ENCODE data around the gene AFAP1.
"Not testable (repeated sequence)": the region's sequence is repeated elsewhere in the genome, so short reads cannot be mapped to it uniquely, and the experiment has no call there.

Gene AFAP1

DNA sequence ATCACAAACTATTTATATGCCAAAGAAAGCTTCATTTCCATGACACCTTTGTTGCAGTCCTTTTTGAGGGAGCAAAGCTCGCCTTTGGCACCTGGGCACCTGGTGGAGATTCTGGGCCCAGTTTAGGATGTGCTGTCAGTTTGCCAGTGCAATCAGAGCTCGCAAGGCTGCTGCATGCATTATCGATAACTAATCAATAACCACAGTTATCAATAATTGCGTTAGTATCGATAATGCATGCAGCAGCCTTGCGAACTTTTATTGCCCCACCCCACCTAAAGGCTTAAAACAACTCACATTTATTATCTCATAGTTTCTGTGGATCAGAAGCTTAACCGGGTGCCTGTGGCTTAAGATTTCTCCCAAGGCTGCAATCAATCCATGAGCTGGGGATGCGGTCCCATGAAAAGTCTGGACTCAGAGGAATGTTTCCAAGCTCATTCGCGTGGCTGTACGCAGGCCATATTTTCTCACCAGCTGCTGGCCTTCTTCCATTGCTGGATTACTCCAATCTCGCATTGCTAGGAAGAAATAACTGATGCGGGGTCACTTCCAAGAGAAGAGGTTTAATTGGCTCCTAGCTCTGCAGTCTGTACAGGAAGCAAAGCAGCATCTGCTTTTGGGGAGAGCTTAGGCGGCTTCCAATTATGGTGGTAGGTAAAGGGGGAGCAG lies 6.2 kb upstream of the AFAP1 start:
- no peak for DNase-seq

DNA sequence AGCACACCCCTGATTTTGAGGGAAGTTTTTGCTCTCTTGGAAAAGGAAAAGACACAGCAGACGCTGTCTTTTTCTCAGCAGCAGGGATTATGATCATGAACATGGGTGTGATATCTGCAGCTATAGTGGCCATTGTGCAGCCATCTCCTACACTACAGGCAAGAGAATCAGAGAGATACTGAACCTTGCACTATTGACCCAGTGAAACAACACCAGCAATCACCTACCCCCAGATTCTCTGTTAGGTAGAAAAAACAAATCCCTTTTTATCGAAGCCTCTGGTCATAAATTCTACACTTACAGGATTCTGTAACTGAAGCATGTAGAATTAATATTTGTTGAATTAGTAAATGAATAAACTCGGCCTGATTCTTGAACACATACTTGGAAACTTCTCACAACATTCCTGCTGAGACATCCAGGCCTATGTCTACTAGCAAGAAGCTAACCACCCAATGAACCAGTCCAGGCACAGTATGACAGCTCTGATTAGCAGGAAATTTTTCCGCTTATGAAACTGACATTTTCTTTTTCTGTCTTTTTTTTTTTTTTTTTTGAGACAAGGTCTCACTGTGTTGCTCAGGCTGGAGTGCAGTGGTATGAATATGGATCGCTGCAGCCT lies 5.0 kb upstream of the AFAP1 start:
- no peak for DNase-seq

DNA sequence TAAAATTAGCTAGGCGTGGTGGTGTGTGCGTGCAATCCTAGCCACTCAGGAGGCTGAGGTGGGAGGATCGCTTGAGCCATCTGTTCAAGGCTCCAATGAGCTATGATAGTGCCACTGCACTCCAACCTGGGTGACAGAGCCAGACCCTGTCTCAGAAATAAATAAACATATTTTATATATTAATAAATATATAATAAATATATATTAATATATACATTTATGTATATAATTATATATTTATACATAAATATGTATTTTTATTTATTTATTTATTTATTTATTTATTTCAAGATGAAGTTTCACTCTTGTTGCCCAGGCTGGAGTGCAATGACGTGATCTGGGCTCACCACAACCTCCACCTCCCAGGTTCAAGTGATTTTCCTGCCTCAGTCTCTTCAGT lies 4.0 kb upstream of the AFAP1 start:
- not testable (repeated sequence) for DNase-seq

DNA sequence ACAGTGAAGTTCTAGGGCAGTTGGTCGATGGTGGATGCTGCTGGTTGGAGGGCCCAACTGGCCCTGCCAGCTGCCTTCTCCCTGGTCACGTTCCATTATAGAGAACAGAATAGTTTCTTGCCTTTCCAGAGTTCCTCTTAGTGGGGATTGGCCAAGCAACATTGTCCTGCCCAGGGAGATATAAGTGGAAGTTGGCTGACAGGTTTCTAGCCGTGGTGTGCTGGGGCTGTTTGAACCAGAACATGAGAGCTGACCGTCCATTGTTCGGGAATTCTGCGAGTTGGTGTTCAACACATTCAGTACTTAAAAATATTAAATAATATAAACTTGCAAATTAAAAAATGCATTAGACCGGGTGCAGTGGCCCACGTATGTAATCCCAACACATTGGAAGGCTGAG lies 3.5 kb upstream of the AFAP1 start:
- DNase-seq = no peak

DNA sequence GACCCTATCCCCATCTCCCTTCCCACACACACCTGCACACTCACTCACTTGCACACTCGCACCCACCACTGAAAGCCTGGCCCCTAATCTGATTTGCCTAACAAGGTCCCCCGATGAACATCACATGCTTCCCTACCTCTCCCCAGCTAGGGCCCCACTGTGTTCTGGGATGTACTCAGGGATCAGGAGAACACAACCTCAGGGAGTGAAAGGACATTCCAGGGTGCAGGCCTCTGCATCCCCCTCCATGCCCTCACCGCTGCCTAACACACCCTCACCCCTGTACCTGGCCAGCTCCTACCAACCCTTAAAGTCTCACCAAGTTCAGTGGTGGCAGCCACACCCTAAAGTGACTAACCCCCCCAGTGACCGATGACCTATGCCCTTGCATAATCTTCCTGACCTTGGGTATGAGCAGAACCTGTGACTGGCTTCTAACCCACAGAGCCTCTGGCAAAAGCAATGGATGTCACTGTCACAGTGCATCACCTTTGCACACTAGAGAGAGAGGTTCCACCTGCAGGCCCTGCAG lies 2.4 kb upstream of the AFAP1 start:
- no peak for DNase-seq

DNA sequence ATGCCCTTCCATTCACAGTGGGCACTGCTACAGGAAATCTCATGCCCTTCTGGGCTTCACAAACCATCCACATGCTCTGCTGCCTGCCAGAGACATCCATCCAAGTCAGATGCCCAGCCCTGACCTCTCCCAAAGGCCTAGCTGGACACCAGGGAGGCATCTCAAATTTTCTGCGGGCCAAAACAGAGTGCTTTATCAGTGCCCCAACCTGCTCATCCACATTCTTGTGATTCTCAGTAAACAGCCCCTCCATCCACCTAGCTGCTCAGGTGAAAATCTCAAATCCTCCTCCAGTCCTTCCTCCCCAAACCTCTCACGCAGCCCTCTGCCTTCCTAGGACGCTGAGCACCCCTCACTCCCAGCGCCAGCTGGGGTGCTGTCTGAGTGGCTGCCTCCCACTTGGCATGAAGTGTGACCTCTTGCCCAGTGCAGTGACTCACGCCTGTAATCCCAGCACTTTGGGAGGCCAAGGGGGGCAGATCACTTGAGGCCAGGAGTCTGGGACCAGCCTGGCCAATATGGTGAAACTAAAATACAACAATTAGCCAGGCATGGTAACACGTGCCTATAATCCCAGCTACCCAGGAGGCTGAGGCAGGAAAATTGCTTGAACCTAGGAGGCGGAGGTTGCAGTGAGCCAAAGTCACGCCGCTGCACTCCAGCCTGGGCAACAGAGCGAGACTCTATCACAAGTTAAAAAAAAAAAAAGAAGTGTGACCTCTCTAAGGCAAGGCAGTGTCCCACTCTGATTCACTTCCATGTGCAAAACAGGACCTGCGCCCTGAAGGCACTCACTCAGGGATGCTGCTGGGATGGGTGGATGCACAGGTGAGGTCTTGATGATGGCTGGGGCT lies 1.7 kb upstream of the AFAP1 start:
- DNase-seq = no peak

DNA sequence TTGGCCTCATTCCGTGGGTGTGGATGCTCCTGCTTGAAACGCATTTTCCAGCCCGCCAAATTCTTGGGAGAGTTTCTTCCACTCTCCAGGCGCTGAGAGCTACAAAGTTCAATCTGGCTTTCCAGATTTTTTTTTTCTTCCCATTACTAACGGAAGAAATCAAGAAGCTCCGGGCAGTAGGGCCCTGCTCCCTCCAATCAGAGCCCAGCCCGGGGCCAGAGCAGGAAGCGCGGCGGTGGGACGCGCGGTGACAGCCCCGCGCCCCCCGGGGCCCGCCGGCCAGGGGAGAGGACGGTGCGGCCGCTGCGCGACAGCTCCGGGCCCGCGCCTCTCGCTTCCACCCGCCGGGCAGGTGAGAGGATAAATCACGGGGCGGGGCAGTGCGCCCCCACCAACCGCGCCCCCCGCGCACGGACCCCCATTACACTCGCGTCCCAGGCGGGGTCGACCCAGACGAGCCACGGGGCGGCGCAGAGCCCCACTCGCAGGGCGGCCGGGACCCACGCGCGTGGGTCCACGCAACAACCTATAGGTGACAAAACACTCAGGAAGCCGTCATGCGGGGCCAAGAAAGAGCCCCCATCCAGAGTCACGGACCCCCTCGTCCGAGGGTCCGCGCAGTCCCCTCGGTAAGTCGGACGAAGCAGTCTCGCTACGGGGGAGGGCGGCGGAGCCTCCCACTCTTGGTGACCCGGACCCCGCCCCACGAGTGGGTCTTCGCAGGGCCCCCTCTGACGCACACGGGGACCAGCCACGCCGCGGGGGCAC lies 868 bp downstream of the AFAP1 start:
- no peak for DNase-seq

DNA sequence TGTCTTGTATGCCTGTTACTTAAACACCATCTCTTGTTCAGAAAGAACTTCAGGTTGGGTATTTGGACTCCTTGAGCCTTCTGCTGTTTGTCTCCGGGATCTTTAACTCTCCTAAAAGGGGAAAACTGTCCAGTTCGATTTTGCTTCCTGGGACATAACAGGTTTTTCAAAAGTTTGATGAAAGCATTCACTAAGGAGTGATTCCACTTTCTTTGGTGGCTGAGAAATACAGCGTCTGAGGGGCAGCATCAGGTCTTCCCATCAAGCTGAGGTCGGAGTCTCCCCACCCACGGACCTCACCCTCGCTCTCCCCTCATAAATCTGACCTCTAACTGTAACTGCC lies 1.4 kb downstream of the AFAP1 start:
- DNase-seq = no peak

DNA sequence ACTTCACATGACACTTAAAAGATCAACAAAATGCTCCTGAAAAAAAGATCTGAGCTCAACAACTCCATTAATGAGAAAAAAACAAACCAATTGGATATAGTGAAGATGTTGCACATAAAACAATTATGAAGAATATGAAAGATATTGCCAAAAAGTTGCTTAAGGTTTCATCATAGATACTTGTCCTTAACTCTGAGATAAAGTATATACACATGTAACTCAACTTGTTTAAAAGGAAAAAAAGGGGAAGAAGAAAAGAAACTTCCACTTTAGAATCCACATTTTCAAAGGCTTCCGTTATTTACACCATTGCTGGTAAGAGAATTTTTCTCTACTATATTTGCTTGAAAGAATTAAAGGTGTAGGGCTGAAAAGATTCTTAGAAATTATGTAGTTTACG lies 2.7 kb downstream of the AFAP1 start:
- no peak for DNase-seq

DNA sequence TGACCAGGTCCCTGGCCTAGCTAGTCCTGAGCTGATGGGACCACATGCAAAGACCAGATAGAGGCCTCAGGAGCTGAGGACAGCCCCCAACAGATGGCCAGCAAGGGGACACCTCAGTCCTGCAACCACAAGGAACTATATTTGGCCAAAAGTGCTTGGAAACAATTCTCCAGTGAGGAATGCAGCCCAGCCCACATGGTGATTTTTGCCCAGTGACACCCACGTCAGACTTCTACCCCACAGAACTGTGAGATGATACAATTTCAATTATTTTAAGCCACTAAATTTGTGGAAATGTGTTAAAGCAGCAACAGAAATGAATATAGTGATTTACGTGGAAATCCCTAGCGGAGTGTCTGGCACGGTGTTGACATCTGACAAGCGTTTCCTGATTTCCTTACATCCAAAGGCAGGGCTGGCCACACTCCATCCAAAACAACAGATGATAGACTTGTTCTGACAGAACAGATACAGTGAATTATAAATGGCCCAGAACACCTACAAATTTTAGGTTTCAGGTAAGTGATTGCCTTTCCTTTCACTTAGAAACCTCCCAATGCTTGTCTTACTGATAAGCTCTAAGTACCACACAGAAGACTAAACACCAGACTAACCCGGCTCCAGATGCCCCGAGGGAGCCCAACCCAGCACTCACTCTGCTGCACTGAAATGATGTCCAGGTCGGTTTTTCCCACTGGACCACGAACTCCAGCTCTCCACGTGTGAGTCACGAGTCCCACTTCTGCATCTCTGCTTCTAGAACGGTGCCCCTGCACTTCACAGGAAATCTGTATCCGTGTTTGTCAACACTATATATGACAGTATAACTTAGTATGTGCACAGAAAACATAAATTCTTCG lies 5.8 kb downstream of the AFAP1 start:
- no peak for DNase-seq

DNA sequence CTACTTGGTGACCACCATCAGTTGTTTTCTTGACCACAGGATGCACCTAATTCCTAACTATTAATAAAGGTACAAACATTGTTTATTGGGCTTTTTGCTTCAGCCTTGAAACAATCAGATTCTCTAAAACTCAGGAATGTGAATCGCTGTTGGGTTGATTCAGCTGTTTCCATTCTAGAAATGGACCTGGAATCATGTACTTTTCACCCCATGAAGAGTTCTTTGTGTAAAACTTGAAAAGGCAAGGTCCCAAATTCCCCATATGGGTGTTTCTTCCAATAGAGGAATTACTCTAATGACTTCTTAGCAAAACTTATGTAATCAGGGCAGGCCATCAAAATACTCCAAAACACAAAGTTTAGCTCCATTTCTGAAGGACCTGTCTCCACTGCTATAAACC lies 7.4 kb downstream of the AFAP1 start:
- no peak for DNase-seq

DNA sequence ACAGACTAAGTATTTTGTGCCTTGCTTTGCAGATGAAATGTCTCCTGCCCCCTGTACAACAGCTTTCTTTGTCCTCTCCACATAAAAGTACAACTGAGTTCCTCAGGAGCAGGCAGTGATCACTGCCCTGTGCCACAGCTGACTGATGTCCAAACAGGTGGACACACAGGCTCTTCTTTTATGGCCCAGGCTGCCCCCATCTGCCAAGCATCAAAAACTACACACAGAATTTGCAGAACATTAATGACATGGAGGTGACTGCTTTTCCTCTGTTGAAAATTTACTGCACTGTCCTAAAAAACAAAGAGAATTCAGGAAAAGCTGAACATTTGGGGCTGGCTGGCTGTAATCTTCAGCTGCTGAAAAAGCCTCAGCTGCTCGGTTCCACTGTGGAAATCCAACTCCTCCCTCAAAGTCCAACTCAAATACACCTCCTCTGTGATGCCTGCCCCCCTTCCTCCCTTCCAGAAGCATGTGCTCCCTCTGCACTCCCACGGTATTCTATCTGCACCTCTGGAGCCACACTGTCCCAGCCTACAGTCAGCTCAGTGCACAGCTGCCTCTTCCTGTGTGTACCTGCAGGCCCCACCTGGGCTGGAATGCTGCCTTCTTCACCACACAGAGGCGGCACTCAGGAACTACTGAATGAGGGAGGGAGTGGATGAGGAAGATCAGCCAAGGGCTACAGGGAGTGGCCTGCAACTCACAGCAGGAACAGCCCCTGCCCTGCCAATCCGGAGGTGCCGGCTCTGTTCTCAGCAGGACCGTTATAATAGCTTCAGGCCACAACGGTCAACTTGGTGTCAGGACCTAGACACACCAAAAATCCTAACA lies 10.3 kb downstream of the AFAP1 start:
- peak; percentile 3 for DNase-seq

DNA sequence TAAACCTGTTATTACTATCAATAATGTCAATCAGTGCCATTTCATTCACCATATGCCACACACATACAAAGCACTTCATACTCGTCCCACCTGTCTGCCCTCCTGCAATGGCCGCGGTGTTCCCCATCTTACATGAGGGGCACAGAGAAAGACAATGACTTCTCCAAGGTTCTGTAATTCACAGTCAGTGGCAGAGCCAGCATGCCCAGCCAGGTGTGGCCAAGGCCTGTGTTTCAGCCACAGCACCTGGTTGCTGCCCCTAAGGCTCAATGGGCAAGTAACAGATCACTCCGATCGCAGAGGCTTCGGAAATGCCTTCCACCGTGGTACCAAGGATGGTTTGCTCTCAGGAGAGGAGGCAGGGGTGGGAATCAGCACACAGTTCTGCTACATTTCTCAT lies 10.9 kb downstream of the AFAP1 start:
- no peak for DNase-seq

DNA sequence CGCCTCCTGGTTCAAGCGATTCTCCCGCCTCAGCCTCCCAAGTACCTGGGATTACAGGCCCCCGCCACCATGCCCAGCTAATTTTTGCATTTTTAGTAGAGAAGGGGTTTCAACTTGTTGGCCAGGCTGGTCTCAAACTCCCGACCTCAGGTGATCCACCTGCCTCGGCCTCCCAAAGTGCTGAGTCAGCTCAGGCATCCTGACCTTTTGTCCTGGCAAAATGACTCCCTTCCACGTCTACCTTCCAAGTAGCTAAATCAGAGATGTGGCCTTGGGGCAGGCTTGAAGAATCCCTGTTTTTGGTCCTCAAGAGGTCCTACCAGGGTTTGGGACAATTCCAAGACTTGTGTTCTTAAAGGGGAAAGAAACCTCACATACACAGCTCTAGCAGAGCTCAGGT lies 12.8 kb downstream of the AFAP1 start:
- no peak for DNase-seq

DNA sequence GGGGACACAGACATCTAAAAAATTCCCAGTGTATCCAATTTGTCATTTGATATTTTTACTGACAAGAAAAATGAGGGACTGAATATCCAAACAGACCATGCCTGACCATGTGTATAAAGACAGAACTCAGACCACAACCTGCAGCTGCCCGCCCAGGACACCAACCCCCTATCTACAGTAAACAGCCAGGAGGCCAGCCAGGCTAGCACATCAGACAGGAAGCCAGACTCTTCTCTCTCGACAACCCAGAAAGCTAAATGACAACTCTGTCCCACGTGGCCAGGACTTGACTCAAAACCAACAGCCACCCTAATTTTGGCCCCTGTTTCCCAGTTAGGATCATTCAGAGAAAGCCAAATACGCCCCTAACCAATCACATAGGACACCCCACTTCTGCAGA lies 15.1 kb downstream of the AFAP1 start:
- DNase-seq = peak; percentile 25

DNA sequence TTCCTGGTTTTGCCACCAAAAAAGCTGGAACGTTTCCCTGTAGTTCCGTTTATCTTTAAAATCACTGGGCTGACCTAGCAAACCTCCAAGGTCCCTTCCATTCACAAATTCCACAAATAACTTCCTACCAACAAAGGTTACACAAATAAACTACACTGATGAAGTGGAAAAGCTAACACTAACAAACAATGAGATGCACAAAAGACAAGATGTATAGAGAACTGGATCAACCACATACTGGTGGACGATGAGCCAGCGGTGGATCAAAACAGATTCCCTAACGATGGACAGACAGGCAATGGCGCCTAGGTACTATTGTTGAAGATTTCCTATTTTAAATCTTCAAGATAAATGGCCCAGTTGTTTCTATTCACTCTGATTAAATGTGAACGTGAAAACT lies 15.5 kb downstream of the AFAP1 start:
- DNase-seq = no peak

DNA sequence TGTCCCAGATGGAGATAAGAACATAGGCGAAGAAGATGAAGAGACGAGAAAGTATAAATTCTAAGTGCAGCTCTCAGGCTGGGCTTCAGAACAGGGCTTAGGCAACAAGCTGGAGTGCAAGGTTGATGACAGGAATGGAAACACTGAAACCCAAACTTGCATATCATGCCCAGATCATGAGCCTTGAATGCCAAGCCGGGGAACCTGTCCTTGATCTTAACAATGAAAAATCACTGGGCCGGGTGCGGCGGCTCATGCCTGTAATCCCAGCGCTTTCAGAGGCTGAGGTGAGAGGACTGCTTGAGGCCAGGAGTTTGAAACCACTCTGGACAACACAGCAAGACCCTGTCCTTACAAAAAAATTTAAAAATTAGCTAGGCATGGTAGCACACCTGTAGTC lies 17.2 kb downstream of the AFAP1 start:
- no peak for DNase-seq

DNA sequence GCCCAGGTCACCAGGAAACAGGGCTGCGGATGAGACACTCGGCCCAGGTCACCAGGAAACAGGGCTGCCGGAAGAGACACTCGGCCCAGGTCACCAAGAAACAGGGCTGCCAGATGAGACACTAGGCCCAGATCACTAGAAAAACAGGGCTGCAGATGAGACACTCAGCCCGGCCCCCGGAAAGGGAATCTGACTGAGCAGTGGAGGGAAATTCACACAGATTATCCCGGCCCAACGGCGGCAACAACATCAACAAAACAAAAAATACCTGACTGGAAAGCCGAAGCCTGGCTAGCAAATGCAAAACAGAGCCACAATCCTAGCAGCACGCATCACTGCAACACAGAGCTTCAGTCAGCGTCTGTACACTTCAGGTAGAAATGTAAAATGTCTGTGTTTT lies 20.7 kb downstream of the AFAP1 start:
- no peak for DNase-seq

DNA sequence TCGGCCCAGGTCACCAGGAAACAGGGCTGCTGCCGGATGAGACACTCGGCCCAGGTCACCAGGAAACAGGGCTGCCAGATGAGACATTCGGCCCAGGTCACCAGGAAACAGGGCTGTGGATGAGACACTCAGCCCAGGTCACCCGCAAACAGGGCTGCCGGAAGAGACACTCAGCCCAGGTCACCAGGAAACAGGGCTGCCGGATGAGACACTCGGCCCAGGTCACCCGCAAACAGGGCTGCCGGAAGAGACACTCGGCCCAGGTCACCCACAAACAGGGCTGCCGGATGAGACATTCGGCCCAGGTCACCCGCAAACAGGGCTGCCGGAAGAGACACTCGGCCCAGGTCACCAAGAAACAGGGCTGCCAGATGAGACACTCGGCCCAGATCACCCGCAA lies 21.5 kb downstream of the AFAP1 start:
- DNase-seq = not testable (repeated sequence)

DNA sequence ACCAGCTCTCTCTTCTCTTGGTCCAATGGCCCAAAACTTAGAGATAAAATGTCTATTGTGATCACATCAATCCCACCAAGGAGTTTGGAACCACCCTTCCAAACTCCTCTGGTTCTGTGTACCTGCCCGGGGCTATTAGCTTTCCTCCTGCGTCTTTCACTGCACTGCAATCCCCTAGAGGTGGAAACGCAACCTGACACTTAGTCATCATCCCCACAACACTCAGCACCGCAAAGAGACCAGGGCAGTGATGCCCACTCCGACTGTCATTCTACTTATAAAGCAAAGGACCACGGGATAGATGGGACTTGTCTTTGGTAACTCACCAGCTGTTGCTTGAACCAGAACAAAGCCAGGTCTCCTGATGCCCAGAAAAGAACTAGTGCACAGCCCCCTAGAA lies 22.0 kb downstream of the AFAP1 start:
- no peak for DNase-seq

DNA sequence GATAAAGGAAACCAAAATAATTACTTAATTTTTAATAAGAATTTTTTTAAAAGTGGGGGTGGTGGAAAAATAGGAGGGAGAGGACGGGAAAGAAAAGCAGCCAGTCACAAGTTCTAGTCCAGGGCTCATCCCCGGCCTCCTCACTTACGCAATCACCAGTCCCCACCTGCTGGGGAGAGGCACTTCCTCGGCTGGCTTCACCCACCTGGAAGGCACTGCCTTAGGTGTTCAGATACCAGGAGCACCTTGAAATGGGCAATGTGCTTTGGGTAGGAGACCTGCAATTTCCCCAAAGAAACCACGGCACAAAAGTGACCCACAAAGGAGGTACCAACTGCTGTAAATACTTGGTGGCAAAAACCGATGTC lies 23.8 kb downstream of the AFAP1 start:
- DNase-seq = no peak
